ENCODE measurements around the gene ST6GALNAC3. TPM values are rescaled to one million over a fixed set of nuclear protein-coding genes. Genes with fewer than 3 reads are reported as not detected.
A peak's percentile ranks its signal among the peaks of the same experiment; 100 is the strongest.
"Not testable (repeated sequence)": the region's sequence is repeated elsewhere in the genome, so short reads cannot be mapped to it uniquely, and the experiment has no call there.

The ST6GALNAC3 gene
- total RNA-seq, 2 experiments from 2014 or later: 0.50 to 1.2 TPM

GRCh38 chr1:76336931-76337371, 262.4 kb downstream of the ST6GALNAC3 start:
- Histone ChIP-seq H4K20me1 (ENCODE audit: insufficient read depth, low read length) (no peaks in the 10 kb centered on the region), H3K36me3 (ENCODE audit: insufficient read depth, low read length) (no peaks in the 10 kb centered on the region), H3K4me3 (ENCODE audit: low read depth, low read length, poor library complexity, severe bottlenecking) (no peak overlapping the region), H3K4me1 (ENCODE audit: insufficient read depth, low read length, poor library complexity, severe bottlenecking) (peaks cover 4% of the 10 kb centered on the region), H3K9me3 (ENCODE audit: low read length) (no peaks in the 10 kb centered on the region), H3K9me2 (ENCODE audit: insufficient read depth, low read length) (0 out of 2 replicates have a peak, but pooled peaks cover 4% of the 10 kb centered on the region), H3K79me2 (ENCODE audit: insufficient read depth, low read depth, low read length) (no peaks in the 10 kb centered on the region), H2AFZ (ENCODE audit: low read length) (peak overlapping the region; percentile 37), H3K27ac (ENCODE audit: low read depth, low read length, poor library complexity, severe bottlenecking) (no peak overlapping the region), H3K4me2 (ENCODE audit: low read length) (no peak overlapping the region)
- POLR2A ChIA-PET: no interaction called here
- no TSS peak for BruUV-seq (replicated peaks)
- no peak for TF ChIP-seq CTCF (conservative IDR thresholded peaks at IDR 0.05; ENCODE audit: low read length)
- TF ChIP-seq EZH2phosphoT487 (IDR thresholded peaks at IDR 0.05; ENCODE audit: borderline replicate concordance, low read depth, low read length): no peak
- intact Hi-C loops (cut with micrococcal nuclease; ENCODE audit: unreplicated experiment): no loop called here
- CTCF ChIA-PET (ENCODE audit: unreplicated experiment): no interaction called here
- DNase-seq (ENCODE audit: low spot score): peak; percentile 5

- no peaks in the 10 kb centered on the region for H3K79me2 ChIP-seq (ENCODE audit: insufficient read depth, low read depth, low read length)
- no TSS peak for BruUV-seq (replicated peaks)
- peaks cover 4% of the 10 kb centered on the region for H3K4me1 ChIP-seq (ENCODE audit: insufficient read depth, low read length, poor library complexity, severe bottlenecking)
- H4K20me1 ChIP-seq (ENCODE audit: insufficient read depth, low read length): no peaks in the 10 kb centered on the region
- TF ChIP-seq EZH2phosphoT487 (IDR thresholded peaks at IDR 0.05; ENCODE audit: borderline replicate concordance, low read depth, low read length): no peak
- no peak for TF ChIP-seq CTCF (conservative IDR thresholded peaks at IDR 0.05; ENCODE audit: low read length)
- POLR2A ChIA-PET: no interaction called here
- H3K9me3 ChIP-seq (ENCODE audit: low read length): no peaks in the 10 kb centered on the region
- DNase-seq (ENCODE audit: low spot score): no peak
- no peak overlapping the region for H3K4me3 ChIP-seq (ENCODE audit: low read depth, low read length, poor library complexity, severe bottlenecking)
- H3K27ac ChIP-seq (ENCODE audit: low read depth, low read length, poor library complexity, severe bottlenecking): no peak overlapping the region
- H3K4me2 ChIP-seq (ENCODE audit: low read length): no peak overlapping the region
- intact Hi-C loops (cut with micrococcal nuclease; ENCODE audit: unreplicated experiment): no loop called here
- CTCF ChIA-PET (ENCODE audit: unreplicated experiment): no interaction called here
- H2AFZ ChIP-seq (ENCODE audit: low read length): peak overlapping the region; percentile 37; the same call in 1 of the 2 replicates
- no peaks in the 10 kb centered on the region for H3K9me2 ChIP-seq (ENCODE audit: insufficient read depth, low read length)
- H3K36me3 ChIP-seq (ENCODE audit: insufficient read depth, low read length): no peaks in the 10 kb centered on the region
Observed at GRCh38 chr1:76337542-76338219, 263.1 kb downstream of the ST6GALNAC3 start.

GRCh38 chr1:76340056-76340455, 265.5 kb downstream of the ST6GALNAC3 start:
- BruUV-seq (replicated peaks): no TSS peak
- DNase-seq (ENCODE audit: low spot score): no peak
- Histone ChIP-seq H3K27ac (ENCODE audit: low read depth, low read length, poor library complexity, severe bottlenecking) (no peak overlapping the region), H4K20me1 (ENCODE audit: insufficient read depth, low read length) (no peaks in the 10 kb centered on the region), H3K4me3 (ENCODE audit: low read depth, low read length, poor library complexity, severe bottlenecking) (no peak overlapping the region), H3K36me3 (ENCODE audit: insufficient read depth, low read length) (no peaks in the 10 kb centered on the region), H3K4me1 (ENCODE audit: insufficient read depth, low read length, poor library complexity, severe bottlenecking) (peaks cover 4% of the 10 kb centered on the region), H3K9me3 (ENCODE audit: low read length) (no peaks in the 10 kb centered on the region), H3K4me2 (ENCODE audit: low read length) (no peak overlapping the region), H2AFZ (ENCODE audit: low read length) (no peak overlapping the region), H3K9me2 (ENCODE audit: insufficient read depth, low read length) (no peaks in the 10 kb centered on the region), H3K79me2 (ENCODE audit: insufficient read depth, low read depth, low read length) (no peaks in the 10 kb centered on the region)
- TF ChIP-seq CTCF (conservative IDR thresholded peaks at IDR 0.05; ENCODE audit: low read length): no peak
- TF ChIP-seq EZH2phosphoT487 (IDR thresholded peaks at IDR 0.05; ENCODE audit: borderline replicate concordance, low read depth, low read length): no peak
- CTCF ChIA-PET (ENCODE audit: unreplicated experiment): interaction anchor here (0.5 kb wide), 1 partner anchor 12 kb away, joined by 3 read pairs; no protein-coding TSS in a partner anchor
- POLR2A ChIA-PET: interaction anchor here (1.0 to 1.5 kb wide), 2 partner anchors 7 to 8 kb away, joined by 3 to 5 read pairs; no protein-coding TSS in a partner anchor
- intact Hi-C loops (cut with micrococcal nuclease; ENCODE audit: unreplicated experiment): no loop called here

GRCh38 chr1:76341816-76342215, 267.3 kb downstream of the ST6GALNAC3 start:
- H3K9me2 ChIP-seq (ENCODE audit: insufficient read depth, low read length); H3K4me1 ChIP-seq (ENCODE audit: insufficient read depth, low read length, poor library complexity, severe bottlenecking); H3K9me3 ChIP-seq (ENCODE audit: low read length); H3K27ac ChIP-seq (ENCODE audit: low read depth, low read length, poor library complexity, severe bottlenecking); H3K79me2 ChIP-seq (ENCODE audit: insufficient read depth, low read depth, low read length); CTCF ChIA-PET (ENCODE audit: unreplicated experiment); H3K36me3 ChIP-seq (ENCODE audit: insufficient read depth, low read length); intact Hi-C loops (cut with micrococcal nuclease; ENCODE audit: unreplicated experiment); H3K4me2 ChIP-seq (ENCODE audit: low read length); H2AFZ ChIP-seq (ENCODE audit: low read length); BruUV-seq (replicated peaks); DNase-seq (ENCODE audit: low spot score); H3K4me3 ChIP-seq (ENCODE audit: low read depth, low read length, poor library complexity, severe bottlenecking); H4K20me1 ChIP-seq (ENCODE audit: insufficient read depth, low read length): not testable (repeated sequence)
- POLR2A ChIA-PET: interaction anchor here (1.5 kb wide), 1 partner anchor 9 kb away, joined by 3 read pairs; no protein-coding TSS in a partner anchor

All from OCI-LY7 (cell line).